ENCODE results near the gene BSPRY. TPM values are rescaled to one million over a fixed set of nuclear protein-coding genes. Genes with fewer than 3 reads are reported as not detected.

BSPRY gene
- total and polyA plus RNA-seq, 2 donors (not counting 1 experiment from before 2014, with no cell fraction given): not detected

DNA sequence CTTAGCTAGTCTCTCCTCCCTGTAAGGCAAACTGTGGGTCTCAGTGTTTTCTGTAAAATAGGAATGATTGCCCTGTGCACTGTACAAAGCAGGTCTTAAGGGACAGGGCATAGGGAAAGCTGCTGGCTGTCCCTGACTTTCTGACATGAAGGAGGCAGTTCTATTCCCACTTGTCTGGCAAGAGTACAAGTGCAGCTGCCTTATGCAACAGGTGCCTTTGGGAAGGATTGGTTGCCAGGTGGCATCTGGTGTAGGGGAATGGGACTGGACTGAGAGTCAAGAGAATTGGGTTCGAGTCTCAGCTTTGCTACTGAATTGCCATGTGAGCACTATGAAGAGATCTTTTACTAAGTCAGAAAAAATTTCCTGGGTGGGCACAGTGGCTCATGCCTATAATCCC is 10.0 kb downstream of the BSPRY start:
- no peak for DNase-seq (ENCODE audit: low read depth in 2 of 2)

DNA sequence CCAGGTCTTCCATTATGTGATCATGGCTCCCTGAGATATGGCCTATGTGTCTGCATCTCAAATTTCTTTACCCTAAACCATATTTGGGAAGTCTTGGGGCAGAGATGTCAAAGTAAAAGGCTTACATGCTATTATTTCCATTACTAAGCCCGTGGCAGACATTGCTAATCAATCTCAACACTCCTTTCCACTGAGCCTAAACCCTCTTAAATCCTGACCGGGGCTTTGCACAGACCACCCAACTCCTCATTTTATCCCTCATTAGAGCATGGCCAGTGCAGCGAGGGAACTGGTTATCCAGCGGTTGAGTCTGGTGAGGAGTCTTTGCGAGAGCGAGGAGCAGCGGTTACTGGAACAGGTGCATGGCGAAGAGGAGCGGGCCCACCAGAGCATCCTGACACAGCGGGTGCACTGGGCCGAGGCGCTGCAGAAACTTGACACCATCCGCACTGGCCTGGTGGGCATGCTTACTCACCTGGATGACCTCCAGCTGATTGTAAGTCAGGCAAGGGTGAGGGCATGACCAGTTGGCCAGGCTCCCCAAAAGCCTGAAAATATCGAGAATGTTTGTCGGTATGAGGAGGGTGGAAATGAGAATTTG is 11.0 kb downstream of the BSPRY start:
- Histone ChIP-seq H3K27ac (ENCODE audit: insufficient read depth, low read length) (no peak overlapping the region), H3K4me3 (replicated peaks in 1 of 4; ENCODE audit: control extremely low read depth in 1 of 4, insufficient read depth in 1 of 4, low read depth in 3 of 4, low read length in 4 of 4) (no peak overlapping the region), H3K9me3 (ENCODE audit: control insufficient read depth, insufficient read depth, low read depth, low read length) (no peaks in the 10 kb centered on the region), H3K4me1 (ENCODE audit: control insufficient read depth, extremely low read depth, insufficient read depth, low read length) (peaks cover 3% of the 10 kb centered on the region), H2AFZ (ENCODE audit: low read length) (no peak overlapping the region), H4K20me1 (ENCODE audit: control insufficient read depth, extremely low read depth, insufficient read depth, low read length) (no peaks in the 10 kb centered on the region), H3K4me2 (ENCODE audit: extremely low read depth, insufficient read depth, low read length) (no peak overlapping the region), H3K79me2 (ENCODE audit: control insufficient read depth, insufficient read depth, low read length) (no peaks in the 10 kb centered on the region), H3K27me3 (ENCODE audit: control insufficient read depth, insufficient read depth, low read length) (peaks cover 12% of the 10 kb centered on the region), H3K36me3 (ENCODE audit: control insufficient read depth, insufficient read depth, low read length) (no peaks in the 10 kb centered on the region), H3K9ac (ENCODE audit: insufficient read depth, low read length) (no peak overlapping the region)
- DNase-seq (ENCODE audit: low read depth in 2 of 2): no peak
- TF ChIP-seq, protein P1, sequence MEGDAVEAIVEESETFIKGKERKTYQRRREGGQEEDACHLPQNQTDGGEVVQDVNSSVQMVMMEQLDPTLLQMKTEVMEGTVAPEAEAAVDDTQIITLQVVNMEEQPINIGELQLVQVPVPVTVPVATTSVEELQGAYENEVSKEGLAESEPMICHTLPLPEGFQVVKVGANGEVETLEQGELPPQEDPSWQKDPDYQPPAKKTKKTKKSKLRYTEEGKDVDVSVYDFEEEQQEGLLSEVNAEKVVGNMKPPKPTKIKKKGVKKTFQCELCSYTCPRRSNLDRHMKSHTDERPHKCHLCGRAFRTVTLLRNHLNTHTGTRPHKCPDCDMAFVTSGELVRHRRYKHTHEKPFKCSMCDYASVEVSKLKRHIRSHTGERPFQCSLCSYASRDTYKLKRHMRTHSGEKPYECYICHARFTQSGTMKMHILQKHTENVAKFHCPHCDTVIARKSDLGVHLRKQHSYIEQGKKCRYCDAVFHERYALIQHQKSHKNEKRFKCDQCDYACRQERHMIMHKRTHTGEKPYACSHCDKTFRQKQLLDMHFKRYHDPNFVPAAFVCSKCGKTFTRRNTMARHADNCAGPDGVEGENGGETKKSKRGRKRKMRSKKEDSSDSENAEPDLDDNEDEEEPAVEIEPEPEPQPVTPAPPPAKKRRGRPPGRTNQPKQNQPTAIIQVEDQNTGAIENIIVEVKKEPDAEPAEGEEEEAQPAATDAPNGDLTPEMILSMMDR (conservative IDR thresholded peaks at IDR 0.05 in 1 of 2, IDR thresholded peaks at IDR 0.05 in 1 of 2; ENCODE audit: low read depth in 1 of 2, low read length in 2 of 2): no peak

More for the DNA sequence above, 10.0 kb downstream of the BSPRY start:
- Histone ChIP-seq H3K4me3 (replicated peaks in 1 of 4; ENCODE audit: control extremely low read depth in 1 of 4, insufficient read depth in 1 of 4, low read depth in 3 of 4, low read length in 4 of 4) (no peak overlapping the region), H3K79me2 (ENCODE audit: control insufficient read depth, insufficient read depth, low read length) (no peaks in the 10 kb centered on the region), H3K27me3 (ENCODE audit: control insufficient read depth, insufficient read depth, low read length) (peaks cover 13% of the 10 kb centered on the region), H3K27ac (ENCODE audit: insufficient read depth, low read length) (no peak overlapping the region), H3K9me3 (ENCODE audit: control insufficient read depth, insufficient read depth, low read depth, low read length) (no peaks in the 10 kb centered on the region), H3K9ac (ENCODE audit: insufficient read depth, low read length) (no peak overlapping the region), H3K4me2 (ENCODE audit: extremely low read depth, insufficient read depth, low read length) (no peak overlapping the region), H2AFZ (ENCODE audit: low read length) (no peak overlapping the region), H3K36me3 (ENCODE audit: control insufficient read depth, insufficient read depth, low read length) (no peaks in the 10 kb centered on the region), H3K4me1 (ENCODE audit: control insufficient read depth, extremely low read depth, insufficient read depth, low read length) (peaks cover 3% of the 10 kb centered on the region), H4K20me1 (ENCODE audit: control insufficient read depth, extremely low read depth, insufficient read depth, low read length) (no peaks in the 10 kb centered on the region)
- no peak for TF ChIP-seq EZH2 (IDR thresholded peaks at IDR 0.05; ENCODE audit: low read length, missing control alignments)

DNA sequence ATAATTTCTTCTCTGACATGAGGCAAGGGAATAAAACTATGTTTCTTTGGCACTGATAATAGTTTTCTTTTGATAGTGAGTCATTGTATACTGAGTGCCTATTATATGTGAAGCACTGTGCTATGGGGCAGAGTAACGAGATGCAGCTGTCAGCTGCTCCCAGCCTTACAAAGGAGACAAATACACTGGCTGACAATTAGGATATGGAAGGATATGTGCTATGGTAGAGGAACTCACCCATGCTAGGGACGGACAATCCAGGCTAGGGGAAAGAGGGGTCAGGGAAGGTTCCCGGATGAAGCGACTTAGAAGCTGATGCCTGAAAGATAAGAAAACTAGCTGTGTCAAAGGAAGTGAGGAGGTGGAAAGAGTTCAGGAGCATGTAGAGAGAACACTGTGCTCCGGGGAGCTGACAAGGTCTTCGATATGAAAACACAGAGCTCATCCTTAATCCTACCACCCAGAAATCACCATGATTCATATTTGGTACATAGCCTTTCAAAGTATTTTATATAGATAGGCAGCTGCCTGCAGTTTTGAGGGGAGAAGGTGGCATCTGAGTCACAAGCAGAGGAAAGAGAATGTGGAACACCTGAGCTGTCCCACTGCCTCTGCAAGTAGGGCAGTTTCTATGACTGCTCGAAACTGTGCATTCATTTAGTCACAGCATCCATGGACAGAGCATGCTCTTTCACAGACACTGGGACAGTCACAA is 12.1 kb downstream of the BSPRY start:
- Histone ChIP-seq H3K4me2 (ENCODE audit: extremely low read depth, insufficient read depth, low read length) (peak overlapping the region; percentile 66), H3K9ac (ENCODE audit: insufficient read depth, low read length) (no peak overlapping the region), H2AFZ (ENCODE audit: low read length) (no peak overlapping the region), H3K4me3 (replicated peaks in 1 of 4; ENCODE audit: control extremely low read depth in 1 of 4, insufficient read depth in 1 of 4, low read depth in 3 of 4, low read length in 4 of 4) (no peak overlapping the region), H3K79me2 (ENCODE audit: control insufficient read depth, insufficient read depth, low read length) (no peaks in the 10 kb centered on the region), H3K9me3 (ENCODE audit: control insufficient read depth, insufficient read depth, low read depth, low read length) (no peaks in the 10 kb centered on the region), H3K4me1 (ENCODE audit: control insufficient read depth, extremely low read depth, insufficient read depth, low read length) (peaks cover 3% of the 10 kb centered on the region), H4K20me1 (ENCODE audit: control insufficient read depth, extremely low read depth, insufficient read depth, low read length) (no peaks in the 10 kb centered on the region), H3K27ac (ENCODE audit: insufficient read depth, low read length) (no peak overlapping the region), H3K36me3 (ENCODE audit: control insufficient read depth, insufficient read depth, low read length) (no peaks in the 10 kb centered on the region), H3K27me3 (ENCODE audit: control insufficient read depth, insufficient read depth, low read length) (peaks cover 4% of the 10 kb centered on the region)
- DNase-seq (ENCODE audit: low read depth in 2 of 2): peak; percentile 19 to 44
- TF ChIP-seq EZH2 (IDR thresholded peaks at IDR 0.05; ENCODE audit: low read length, missing control alignments): no peak
- TF ChIP-seq, protein P1 (conservative IDR thresholded peaks at IDR 0.05 in 1 of 2, IDR thresholded peaks at IDR 0.05 in 1 of 2; ENCODE audit: low read depth in 1 of 2, low read length in 2 of 2): no peak
